PC-3 (cell line): ENCODE results near the gene KCNQ1. TPM values are rescaled to one million over a fixed set of nuclear protein-coding genes. Genes with fewer than 3 reads are reported as not detected.

ENCODE experiments used
- ATAC-seq: fragments of 200-7000 bp; cut with Tn5 transposase; 2 replicates; pipeline ENCODE4 v1.9.1; 2020; ENCODE audit warnings: mild to moderate bottlenecking, moderate library complexity
- BruUV-seq: library from RNA; stranded (reverse); fragments of 400-500 nt; replicated peaks from 2 replicates; lab custom pipeline; 2021; lab: Mats Ljungman, UMichigan
- CTCF ChIA-PET: fragments of 300-600 bp; sonication (Branson Sonifier 250); formaldehyde crosslinking; loops from one replicate; lab custom pipeline; 2022; ENCODE audit warnings: antibody characterized with exemption; lab: Charles Lee
- POLR2A ChIA-PET: fragments of 300-600 bp; sonication (Branson Sonifier 250); formaldehyde crosslinking; loops from one replicate; lab custom pipeline; 2022; ENCODE audit warnings: antibody characterized with exemption; ENCODE audit not compliant: unreplicated experiment; lab: Charles Lee
- DNase-seq: peaks from one replicate; pipeline ENCODE4 v3.0.0-alpha.2; 2015
- H2AFZ ChIP-seq: fragments of 300-600 bp; sonication (generic); 2 replicates; pipeline ENCODE4 v1.6.0; 2016; ENCODE audit warnings: antibody characterized with exemption, low read length
- H3F3A ChIP-seq: fragments of 300-600 bp; sonication (generic); one replicate; pipeline ENCODE4 v1.6.0; 2017; ENCODE audit warnings: antibody characterized with exemption, low read length, control low read depth, mild to moderate bottlenecking; ENCODE audit not compliant: unreplicated experiment
- H3K27ac ChIP-seq: fragments of 300-600 bp; sonication (generic); 2 replicates; pipeline ENCODE4 v1.5.1; 2016; ENCODE audit warnings: mild to moderate bottlenecking, low read length
- H3K27me3 ChIP-seq: fragments of 300-600 bp; sonication (generic); 2 replicates; pipeline ENCODE4 v1.6.1; 2016; ENCODE audit warnings: low read length, mixed read lengths
- H3K36me3 ChIP-seq: fragments of 300-600 bp; sonication (generic); 2 replicates; pipeline ENCODE4 v1.6.1; 2016; ENCODE audit warnings: low read depth, mixed run types, low read length, mixed read lengths
- H3K4me1 ChIP-seq: fragments of 300-600 bp; sonication (generic); 2 replicates; pipeline ENCODE4 v1.5.1; 2016; ENCODE audit warnings: low read length; ENCODE audit not compliant: insufficient read depth
- H3K4me2 ChIP-seq: fragments of 300-600 bp; sonication (generic); 2 replicates; pipeline ENCODE4 v1.6.0; 2016; ENCODE audit warnings: low read length
- H3K4me3 ChIP-seq: fragments of 300-600 bp; sonication (generic); 2 replicates; pipeline ENCODE4 v1.5.1; 2016; ENCODE audit warnings: mild to moderate bottlenecking, low read length, mixed read lengths
- H3K79me2 ChIP-seq: fragments of 300-600 bp; sonication (generic); 2 replicates; pipeline ENCODE4 v1.6.1; 2017; ENCODE audit warnings: low read length, mixed read lengths
- H3K9ac ChIP-seq: fragments of 300-600 bp; sonication (generic); 2 replicates; pipeline ENCODE4 v1.6.0; 2016; ENCODE audit warnings: mild to moderate bottlenecking, low read length
- H3K9me2 ChIP-seq: fragments of 300-600 bp; sonication (generic); replicated peaks from 2 replicates; pipeline ENCODE4 v1.6.1; 2016; ENCODE audit warnings: mixed run types, low read length, mixed read lengths
- H3K9me3 ChIP-seq: fragments of 300-600 bp; sonication (generic); 2 replicates; pipeline ENCODE4 v1.6.1; 2016; ENCODE audit warnings: low read length, mixed read lengths
- H4K20me1 ChIP-seq: fragments of 300-600 bp; sonication (generic); 2 replicates; pipeline ENCODE4 v1.6.1; 2016; ENCODE audit warnings: low read length, mixed read lengths
- CTCF ChIP-seq: fragments of 300-600 bp; sonication (generic); conservative IDR thresholded peaks from 2 replicates; pipeline ENCODE4 v1.5.1; 2017; ENCODE audit warnings: antibody characterized with exemption, low read depth, mild to moderate bottlenecking, low read length
- EZH2 ChIP-seq: fragments of 300-600 bp; sonication (generic); IDR thresholded peaks from one replicate; pipeline ENCODE4 v1.6.1; 2017; ENCODE audit warnings: antibody characterized with exemption, mild to moderate bottlenecking, low read length; ENCODE audit not compliant: unreplicated experiment
- EZH2phosphoT487 ChIP-seq: fragments of 300-600 bp; sonication (generic); IDR thresholded peaks from 2 replicates; pipeline ENCODE4 v1.6.1; 2018; ENCODE audit warnings: mild to moderate bottlenecking, antibody characterized with exemption, low read length, borderline replicate concordance
- intact Hi-C: fragments of 100-400 bp; cut with micrococcal nuclease; formaldehyde crosslinking; loops from 2 replicates; pipeline ENCODE4 v1.9.0; 2023
- total RNA-seq: library from RNA; depleted of rRNA; stranded (reverse); fragments of >200 nt; gene quantifications from 2 replicates; pipeline ENCODE4 v1.2.3, GENCODE V29; 2014

The KCNQ1 gene
- total RNA-seq, 1 experiment from 2014 or later = 0.40 TPM

DNA sequence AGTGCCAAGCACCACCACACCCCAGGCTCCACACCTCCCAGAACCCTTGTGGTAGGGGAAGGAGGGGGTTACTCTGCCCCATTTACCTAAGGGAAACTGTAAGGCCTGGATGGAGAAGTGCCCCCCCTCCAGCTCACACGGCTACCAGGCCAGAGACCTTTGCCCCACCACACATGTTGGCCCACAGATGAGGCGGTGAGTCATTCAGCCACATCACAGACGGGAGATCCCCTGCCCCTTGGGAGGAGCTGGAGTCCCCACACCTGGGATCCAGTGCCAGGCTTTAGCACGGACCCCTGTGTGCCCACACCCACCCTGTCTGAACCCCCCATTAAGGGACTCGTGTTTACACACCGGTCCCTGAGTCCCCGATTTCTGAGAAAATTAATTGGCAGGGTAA, 415.8 kb downstream of the KCNQ1 start:
- Histone ChIP-seq H3K9me2 (no peaks in the 10 kb centered on the region), H3K4me1 (peaks cover 10% of the 10 kb centered on the region), H3K79me2 (no peaks in the 10 kb centered on the region), H3F3A (no peaks in the 10 kb centered on the region), H3K4me2 (no peak overlapping the region; the same call in 1 of the 2 replicates), H3K36me3 (no peaks in the 10 kb centered on the region), H2AFZ (no peak overlapping the region), H3K27me3 (no peaks in the 10 kb centered on the region), H4K20me1 (no peaks in the 10 kb centered on the region), H3K9ac (no peak overlapping the region), H3K9me3 (no peaks in the 10 kb centered on the region), H3K4me3 (no peak overlapping the region), H3K27ac (no peak overlapping the region)
- no peak for TF ChIP-seq CTCF
- TF ChIP-seq EZH2 = no peak
- no peak for TF ChIP-seq EZH2phosphoT487
- peak; percentile 64 for DNase-seq
- intact Hi-C loops = no loop called here
- ChIA-PET POLR2A (no interaction called here), CTCF (no interaction called here)
- BruUV-seq = no TSS peak
- ATAC-seq = peak; percentile 79

GRCh38 chr11:2862395-2863275, 417.8 kb downstream of the KCNQ1 start:
- Histone ChIP-seq H3K4me2 (no peak overlapping the region), H3K4me3 (no peak overlapping the region), H3K9me2 (no peaks in the 10 kb centered on the region), H3K9ac (no peak overlapping the region), H3K4me1 (peaks cover 10% of the 10 kb centered on the region), H3K9me3 (no peaks in the 10 kb centered on the region), H3K27me3 (no peaks in the 10 kb centered on the region), H3K36me3 (no peaks in the 10 kb centered on the region), H3K27ac (no peak overlapping the region), H3F3A (no peaks in the 10 kb centered on the region), H4K20me1 (no peaks in the 10 kb centered on the region), H3K79me2 (no peaks in the 10 kb centered on the region), H2AFZ (no peak overlapping the region)
- BruUV-seq = no TSS peak
- DNase-seq = no peak
- POLR2A ChIA-PET = no interaction called here
- no peak for ATAC-seq
- TF ChIP-seq EZH2 (no peak), CTCF (no peak), EZH2phosphoT487 (no peak)
- CTCF ChIA-PET = no interaction called here
- intact Hi-C loops = no loop called here

- ChIA-PET CTCF (no interaction called here), POLR2A (no interaction called here)
- DNase-seq = peak; percentile 12
- BruUV-seq = no TSS peak
- H3K4me2 ChIP-seq = no peak overlapping the region
- H3K9me2 ChIP-seq = no peaks in the 10 kb centered on the region
- no peaks in the 10 kb centered on the region for H3K27me3 ChIP-seq
- TF ChIP-seq EZH2 (no peak), EZH2phosphoT487 (no peak), CTCF (no peak)
- H3K4me1 ChIP-seq = peaks cover 10% of the 10 kb centered on the region
- intact Hi-C loops = no loop called here
- no peak overlapping the region for H3K9ac ChIP-seq
- no peaks in the 10 kb centered on the region for H3K36me3 ChIP-seq
- H3K4me3 ChIP-seq = no peak overlapping the region
- peak; percentile 35 for ATAC-seq
- no peaks in the 10 kb centered on the region for H3F3A ChIP-seq
- no peaks in the 10 kb centered on the region for H3K9me3 ChIP-seq
- H3K27ac ChIP-seq = no peak overlapping the region
- H2AFZ ChIP-seq = no peak overlapping the region
- no peaks in the 10 kb centered on the region for H4K20me1 ChIP-seq
- no peaks in the 10 kb centered on the region for H3K79me2 ChIP-seq
These were observed 418.4 kb downstream of the KCNQ1 start for GRCh38 chr11:2863276-2863618.
